ENCODE data around the gene C14orf180.

The C14orf180 gene

DNA sequence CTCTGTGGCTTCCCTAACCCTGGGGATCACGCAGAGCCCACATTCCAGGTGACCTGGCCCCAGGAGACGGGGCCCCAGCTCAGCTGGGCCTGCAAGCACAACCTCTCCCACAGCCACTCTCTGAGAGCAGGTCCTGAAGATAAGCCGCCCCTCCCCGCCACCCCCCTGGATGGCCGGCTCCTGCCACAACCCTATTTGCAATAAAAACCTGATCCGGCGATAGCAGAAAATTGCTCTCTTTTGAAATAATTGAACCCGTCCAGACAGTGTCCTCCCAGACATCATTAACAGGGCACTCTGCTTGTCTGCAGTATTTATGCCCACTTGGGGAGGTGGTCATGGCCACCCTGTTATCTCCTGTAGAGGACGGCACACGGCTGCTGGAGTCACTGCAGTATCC lies 5.0 kb downstream of the C14orf180 start:
- TF ChIP-seq SIN3A (IDR thresholded peaks at IDR 0.05; ENCODE audit: borderline replicate concordance, insufficient read depth, low read length) (no peak), POLR2AphosphoS5 (IDR thresholded peaks at IDR 0.05; ENCODE audit: low read depth, low read length) (no peak), FOXP2 (optimal IDR thresholded peaks at IDR 0.05; ENCODE audit: borderline replicate concordance, extremely low read depth, extremely low read length, insufficient read depth) (no peak), TAF1 (IDR thresholded peaks at IDR 0.05; ENCODE audit: borderline replicate concordance, insufficient read depth, low read length) (no peak)
- TF ChIP-seq, protein P1, sequence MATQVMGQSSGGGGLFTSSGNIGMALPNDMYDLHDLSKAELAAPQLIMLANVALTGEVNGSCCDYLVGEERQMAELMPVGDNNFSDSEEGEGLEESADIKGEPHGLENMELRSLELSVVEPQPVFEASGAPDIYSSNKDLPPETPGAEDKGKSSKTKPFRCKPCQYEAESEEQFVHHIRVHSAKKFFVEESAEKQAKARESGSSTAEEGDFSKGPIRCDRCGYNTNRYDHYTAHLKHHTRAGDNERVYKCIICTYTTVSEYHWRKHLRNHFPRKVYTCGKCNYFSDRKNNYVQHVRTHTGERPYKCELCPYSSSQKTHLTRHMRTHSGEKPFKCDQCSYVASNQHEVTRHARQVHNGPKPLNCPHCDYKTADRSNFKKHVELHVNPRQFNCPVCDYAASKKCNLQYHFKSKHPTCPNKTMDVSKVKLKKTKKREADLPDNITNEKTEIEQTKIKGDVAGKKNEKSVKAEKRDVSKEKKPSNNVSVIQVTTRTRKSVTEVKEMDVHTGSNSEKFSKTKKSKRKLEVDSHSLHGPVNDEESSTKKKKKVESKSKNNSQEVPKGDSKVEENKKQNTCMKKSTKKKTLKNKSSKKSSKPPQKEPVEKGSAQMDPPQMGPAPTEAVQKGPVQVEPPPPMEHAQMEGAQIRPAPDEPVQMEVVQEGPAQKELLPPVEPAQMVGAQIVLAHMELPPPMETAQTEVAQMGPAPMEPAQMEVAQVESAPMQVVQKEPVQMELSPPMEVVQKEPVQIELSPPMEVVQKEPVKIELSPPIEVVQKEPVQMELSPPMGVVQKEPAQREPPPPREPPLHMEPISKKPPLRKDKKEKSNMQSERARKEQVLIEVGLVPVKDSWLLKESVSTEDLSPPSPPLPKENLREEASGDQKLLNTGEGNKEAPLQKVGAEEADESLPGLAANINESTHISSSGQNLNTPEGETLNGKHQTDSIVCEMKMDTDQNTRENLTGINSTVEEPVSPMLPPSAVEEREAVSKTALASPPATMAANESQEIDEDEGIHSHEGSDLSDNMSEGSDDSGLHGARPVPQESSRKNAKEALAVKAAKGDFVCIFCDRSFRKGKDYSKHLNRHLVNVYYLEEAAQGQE (IDR thresholded peaks at IDR 0.05; ENCODE audit: insufficient read depth in 1 of 2, low read depth in 2 of 2, low read length in 2 of 2), result no peak

DNA sequence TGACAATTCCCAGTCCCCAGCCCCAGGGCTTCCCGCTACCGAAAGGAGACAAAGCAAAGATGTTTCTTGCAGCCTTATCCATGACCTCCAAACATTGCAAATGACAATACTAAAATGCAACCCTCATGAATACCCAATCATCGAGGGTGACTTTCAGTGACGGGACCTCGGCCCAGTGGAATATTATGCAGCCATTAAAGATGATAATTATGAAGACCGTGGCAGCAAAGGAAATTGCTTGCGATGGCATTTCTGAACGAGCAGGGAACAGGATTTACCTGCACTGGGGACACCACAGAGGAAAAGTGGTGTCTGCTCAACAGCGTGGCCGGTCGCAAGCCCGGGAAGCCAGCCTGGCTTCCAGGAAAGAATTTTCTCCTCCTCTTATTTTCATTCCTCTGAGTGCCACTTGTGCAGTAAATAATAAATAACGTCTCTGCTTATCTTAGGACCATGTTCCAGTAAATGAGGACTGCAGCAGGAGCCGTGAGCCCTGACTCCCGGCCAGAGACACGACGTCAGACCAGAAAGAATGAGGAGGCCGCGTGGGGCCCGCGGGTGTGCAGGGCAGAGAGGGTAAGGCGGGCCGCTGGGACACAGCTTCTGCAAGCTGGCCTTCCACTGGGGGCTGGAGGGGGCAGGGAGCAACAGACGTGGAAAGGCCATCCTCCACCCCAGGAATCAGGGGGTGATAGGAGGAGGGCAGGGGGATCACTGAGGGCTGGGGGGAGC lies 6.6 kb downstream of the C14orf180 start:
- TF ChIP-seq SIN3A (IDR thresholded peaks at IDR 0.05; ENCODE audit: borderline replicate concordance, insufficient read depth, low read length) (no peak), FOXP2 (optimal IDR thresholded peaks at IDR 0.05; ENCODE audit: borderline replicate concordance, extremely low read depth, extremely low read length, insufficient read depth) (no peak), TAF1 (IDR thresholded peaks at IDR 0.05; ENCODE audit: borderline replicate concordance, insufficient read depth, low read length) (no peak), POLR2AphosphoS5 (IDR thresholded peaks at IDR 0.05; ENCODE audit: low read depth, low read length) (no peak)
- TF ChIP-seq, protein P1 (IDR thresholded peaks at IDR 0.05; ENCODE audit: insufficient read depth in 1 of 2, low read depth in 2 of 2, low read length in 2 of 2), result no peak

DNA sequence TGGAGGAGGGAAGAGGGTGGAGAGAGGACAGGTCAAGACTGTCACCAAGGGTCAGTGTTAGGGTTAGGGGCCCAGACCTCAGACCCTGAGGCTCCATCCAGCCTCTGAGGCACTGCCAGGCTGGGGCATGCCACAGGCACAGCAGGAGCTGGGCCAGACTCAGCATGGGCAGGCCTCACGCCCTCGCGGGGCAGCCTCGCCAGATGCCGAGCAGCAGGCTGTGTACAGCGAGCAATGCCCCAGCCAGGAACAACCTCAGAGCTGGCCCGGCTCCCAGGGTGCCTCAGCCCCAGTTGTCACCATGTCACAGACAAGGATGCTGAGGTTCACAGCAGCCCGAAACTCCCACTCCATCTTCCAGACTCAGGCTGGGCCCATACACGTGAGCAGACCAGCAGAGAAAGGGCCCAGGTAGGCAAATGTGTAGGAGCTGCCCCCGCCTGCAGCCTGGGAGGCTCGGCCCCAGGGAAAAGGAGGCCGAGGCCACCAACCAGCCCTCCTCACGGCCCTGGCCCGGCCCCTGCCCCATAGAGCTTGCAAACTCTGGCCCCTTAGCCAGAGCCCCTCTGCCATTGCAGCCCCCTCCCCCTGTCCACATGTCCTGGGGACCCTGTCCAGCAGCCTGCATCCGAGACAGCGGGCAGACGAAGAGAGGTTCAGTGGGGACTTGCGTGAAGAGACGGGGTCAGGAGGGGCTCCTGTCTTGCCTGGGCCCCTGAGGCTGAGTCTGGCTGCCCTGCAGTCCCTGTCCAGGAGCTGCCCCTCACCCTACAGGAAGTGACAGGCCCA lies 7.5 kb downstream of the C14orf180 start:
- TF ChIP-seq SIN3A (IDR thresholded peaks at IDR 0.05; ENCODE audit: borderline replicate concordance, insufficient read depth, low read length), result no peak
- TF ChIP-seq POLR2AphosphoS5 (IDR thresholded peaks at IDR 0.05; ENCODE audit: low read depth, low read length), result no peak
- TF ChIP-seq TAF1 (IDR thresholded peaks at IDR 0.05; ENCODE audit: borderline replicate concordance, insufficient read depth, low read length), result no peak
- TF ChIP-seq FOXP2 (optimal IDR thresholded peaks at IDR 0.05; ENCODE audit: borderline replicate concordance, extremely low read depth, extremely low read length, insufficient read depth), result no peak
- TF ChIP-seq, protein P1 (IDR thresholded peaks at IDR 0.05; ENCODE audit: insufficient read depth in 1 of 2, low read depth in 2 of 2, low read length in 2 of 2), result no peak

DNA sequence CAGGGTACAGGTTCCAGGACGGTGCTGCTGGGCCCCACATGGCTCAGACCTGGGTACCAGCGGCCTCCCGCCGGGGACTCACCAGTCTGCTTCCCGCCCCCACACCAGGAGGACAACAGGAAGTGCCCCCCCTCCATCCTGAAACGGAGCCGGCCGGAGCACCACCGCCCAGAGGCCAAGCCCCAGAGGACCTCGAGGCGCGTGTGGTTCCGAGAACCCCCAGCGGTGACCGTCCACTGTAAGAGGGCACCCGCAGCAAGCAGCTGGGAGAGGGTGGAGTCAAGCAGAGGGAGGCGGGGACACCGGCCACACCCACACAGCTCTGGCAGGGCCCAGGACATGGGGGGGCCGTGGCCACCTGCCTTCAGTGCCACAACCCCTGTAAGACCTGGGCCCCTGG lies 8.1 kb downstream of the C14orf180 start:
- TF ChIP-seq FOXP2 (optimal IDR thresholded peaks at IDR 0.05; ENCODE audit: borderline replicate concordance, extremely low read depth, extremely low read length, insufficient read depth) (no peak), SIN3A (IDR thresholded peaks at IDR 0.05; ENCODE audit: borderline replicate concordance, insufficient read depth, low read length) (no peak), POLR2AphosphoS5 (IDR thresholded peaks at IDR 0.05; ENCODE audit: low read depth, low read length) (no peak), TAF1 (IDR thresholded peaks at IDR 0.05; ENCODE audit: borderline replicate concordance, insufficient read depth, low read length) (no peak)
- TF ChIP-seq, protein P1 (IDR thresholded peaks at IDR 0.05; ENCODE audit: insufficient read depth in 1 of 2, low read depth in 2 of 2, low read length in 2 of 2), result no peak
